ENCODE measurements around the gene TRIM39. TPM values are rescaled to one million over a fixed set of nuclear protein-coding genes. Genes with fewer than 3 reads are reported as not detected.

Gene TRIM39
- total and polyA plus RNA-seq, 9 of the 15 experiments (the other 6 are each of a cell fraction or from before 2014, with no cell fraction given) = 5.6 to 17.7 (median 12.8) TPM

GRCh38 chr6:30325873-30326525 lies 728 bp upstream of the TRIM39 start (continued):
- TF ChIP-seq, protein P1, sequence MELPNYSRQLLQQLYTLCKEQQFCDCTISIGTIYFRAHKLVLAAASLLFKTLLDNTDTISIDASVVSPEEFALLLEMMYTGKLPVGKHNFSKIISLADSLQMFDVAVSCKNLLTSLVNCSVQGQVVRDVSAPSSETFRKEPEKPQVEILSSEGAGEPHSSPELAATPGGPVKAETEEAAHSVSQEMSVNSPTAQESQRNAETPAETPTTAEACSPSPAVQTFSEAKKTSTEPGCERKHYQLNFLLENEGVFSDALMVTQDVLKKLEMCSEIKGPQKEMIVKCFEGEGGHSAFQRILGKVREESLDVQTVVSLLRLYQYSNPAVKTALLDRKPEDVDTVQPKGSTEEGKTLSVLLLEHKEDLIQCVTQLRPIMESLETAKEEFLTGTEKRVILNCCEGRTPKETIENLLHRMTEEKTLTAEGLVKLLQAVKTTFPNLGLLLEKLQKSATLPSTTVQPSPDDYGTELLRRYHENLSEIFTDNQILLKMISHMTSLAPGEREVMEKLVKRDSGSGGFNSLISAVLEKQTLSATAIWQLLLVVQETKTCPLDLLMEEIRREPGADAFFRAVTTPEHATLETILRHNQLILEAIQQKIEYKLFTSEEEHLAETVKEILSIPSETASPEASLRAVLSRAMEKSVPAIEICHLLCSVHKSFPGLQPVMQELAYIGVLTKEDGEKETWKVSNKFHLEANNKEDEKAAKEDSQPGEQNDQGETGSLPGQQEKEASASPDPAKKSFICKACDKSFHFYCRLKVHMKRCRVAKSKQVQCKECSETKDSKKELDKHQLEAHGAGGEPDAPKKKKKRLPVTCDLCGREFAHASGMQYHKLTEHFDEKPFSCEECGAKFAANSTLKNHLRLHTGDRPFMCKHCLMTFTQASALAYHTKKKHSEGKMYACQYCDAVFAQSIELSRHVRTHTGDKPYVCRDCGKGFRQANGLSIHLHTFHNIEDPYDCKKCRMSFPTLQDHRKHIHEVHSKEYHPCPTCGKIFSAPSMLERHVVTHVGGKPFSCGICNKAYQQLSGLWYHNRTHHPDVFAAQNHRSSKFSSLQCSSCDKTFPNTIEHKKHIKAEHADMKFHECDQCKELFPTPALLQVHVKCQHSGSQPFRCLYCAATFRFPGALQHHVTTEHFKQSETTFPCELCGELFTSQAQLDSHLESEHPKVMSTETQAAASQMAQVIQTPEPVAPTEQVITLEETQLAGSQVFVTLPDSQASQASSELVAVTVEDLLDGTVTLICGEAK (IDR thresholded peaks at IDR 0.05) = no peak
- TF ChIP-seq, protein P1 (CRISPR knock-in tag; IDR thresholded peaks at IDR 0.05) = no peak
- TF ChIP-seq NCOA4 (IDR thresholded peaks at IDR 0.05; ENCODE audit: partially characterized antibody) (no peak), ZFP1 (CRISPR knock-in tag; IDR thresholded peaks at IDR 0.05) (no peak), PTRF (tag; IDR thresholded peaks at IDR 0.05) (0 out of 2 replicates have a peak, but pooled peaks have one; percentile 19), NCOA1 (IDR thresholded peaks at IDR 0.05; ENCODE audit: low read depth) (peak; percentile 57; the same call in 1 of the 2 replicates), SREBF2 (CRISPR knock-in tag; IDR thresholded peaks at IDR 0.05) (no peak), ZNF740 (CRISPR knock-in tag; IDR thresholded peaks at IDR 0.05) (no peak), ZNF740 (tag; IDR thresholded peaks at IDR 0.05) (no peak), POU5F1 (IDR thresholded peaks at IDR 0.05; ENCODE audit: borderline replicate concordance, low read depth, low read length, partially characterized antibody) (no peak), NFIX (CRISPR knock-in tag; IDR thresholded peaks at IDR 0.05; ENCODE audit: low read depth) (no peak), HDGF (IDR thresholded peaks at IDR 0.05) (peak; percentile 62; the same call in 1 of the 2 replicates), HMGN3 (IDR thresholded peaks at IDR 0.05; ENCODE audit: borderline replicate concordance, extremely low read depth, insufficient read length, low read depth, low read length) (no peak)
- TF ChIP-seq, protein P2, sequence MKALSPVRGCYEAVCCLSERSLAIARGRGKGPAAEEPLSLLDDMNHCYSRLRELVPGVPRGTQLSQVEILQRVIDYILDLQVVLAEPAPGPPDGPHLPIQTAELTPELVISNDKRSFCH (CRISPR knock-in tag; IDR thresholded peaks at IDR 0.05) = peak; percentile 66; the same call in 1 of the 2 replicates
- TF ChIP-seq, protein P2 (tag; IDR thresholded peaks at IDR 0.05) = peak; percentile 35; the same call in 1 of the 2 replicates
- TF ChIP-seq, protein P3, sequence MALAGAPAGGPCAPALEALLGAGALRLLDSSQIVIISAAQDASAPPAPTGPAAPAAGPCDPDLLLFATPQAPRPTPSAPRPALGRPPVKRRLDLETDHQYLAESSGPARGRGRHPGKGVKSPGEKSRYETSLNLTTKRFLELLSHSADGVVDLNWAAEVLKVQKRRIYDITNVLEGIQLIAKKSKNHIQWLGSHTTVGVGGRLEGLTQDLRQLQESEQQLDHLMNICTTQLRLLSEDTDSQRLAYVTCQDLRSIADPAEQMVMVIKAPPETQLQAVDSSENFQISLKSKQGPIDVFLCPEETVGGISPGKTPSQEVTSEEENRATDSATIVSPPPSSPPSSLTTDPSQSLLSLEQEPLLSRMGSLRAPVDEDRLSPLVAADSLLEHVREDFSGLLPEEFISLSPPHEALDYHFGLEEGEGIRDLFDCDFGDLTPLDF (CRISPR knock-in tag; IDR thresholded peaks at IDR 0.05) = peak; percentile 89
